Smooth muscle cell (in vitro differentiated cells): ENCODE results near the gene CDK5. TPM values are rescaled to one million over a fixed set of nuclear protein-coding genes. Genes with fewer than 3 reads are reported as not detected.

ENCODE experiments used
- DNase-seq: peaks from one replicate; lab custom pipeline; 2025; ENCODE audit not compliant: unreplicated experiment; lab: John Stamatoyannopoulos, UW
- H2AFZ ChIP-seq: fragments of 200-600 bp; sonication (generic); 2 replicates; pipeline ENCODE4 v1.6.0; 2016; ENCODE audit warnings: antibody characterized with exemption, low read depth, mild to moderate bottlenecking
- H3F3A ChIP-seq: fragments of 200-600 bp; sonication (generic); 2 replicates; pipeline ENCODE4 v1.6.0; 2017; ENCODE audit warnings: antibody characterized with exemption, low read depth
- H3K27ac ChIP-seq: fragments of 200-600 bp; sonication (generic); 2 replicates; pipeline ENCODE4 v1.5.1; 2016; ENCODE audit warnings: low read depth, mild to moderate bottlenecking
- H3K27me3 ChIP-seq: fragments of 200-600 bp; sonication (generic); 2 replicates; pipeline ENCODE4 v1.6.1; 2016; ENCODE audit warnings: low read depth, mild to moderate bottlenecking
- H3K36me3 ChIP-seq: fragments of 200-600 bp; sonication (generic); 2 replicates; pipeline ENCODE4 v1.5.1; 2016; ENCODE audit warnings: low read depth
- H3K4me1 ChIP-seq: fragments of 200-600 bp; sonication (generic); 2 replicates; pipeline ENCODE4 v1.5.1; 2016; ENCODE audit warnings: low read depth
- H3K4me2 ChIP-seq: fragments of 200-600 bp; sonication (generic); 2 replicates; pipeline ENCODE4 v1.6.0; 2016; ENCODE audit warnings: mild to moderate bottlenecking
- H3K4me3 ChIP-seq: fragments of 200-600 bp; sonication (generic); 2 replicates; pipeline ENCODE4 v1.5.1; 2016; ENCODE audit warnings: mild to moderate bottlenecking
- H3K79me2 ChIP-seq: fragments of 200-600 bp; sonication (generic); 2 replicates; pipeline ENCODE4 v1.6.0; 2016; ENCODE audit warnings: low read depth, mild to moderate bottlenecking
- H3K9ac ChIP-seq: fragments of 200-600 bp; sonication (generic); 2 replicates; pipeline ENCODE4 v1.6.0; 2016; ENCODE audit warnings: low read depth
- H3K9me3 ChIP-seq: fragments of 200-600 bp; sonication (generic); replicated peaks from 2 replicates; pipeline ENCODE4 v1.5.1; 2016; ENCODE audit warnings: low read depth
- H4K20me1 ChIP-seq: fragments of 200-600 bp; sonication (generic); 2 replicates; pipeline ENCODE4 v1.6.0; 2016; ENCODE audit warnings: low read depth
- CTCF ChIP-seq: fragments of 200-600 bp; sonication (generic); IDR thresholded peaks from 2 replicates; pipeline ENCODE4 v1.5.1; 2017; ENCODE audit warnings: borderline replicate concordance, mild to moderate bottlenecking, antibody characterized with exemption; ENCODE audit not compliant: insufficient read depth, poor library complexity, severe bottlenecking
- WGBS: methylation state at CpG from one replicate; pipeline ENCODE4 v1.1.7; 2016; ENCODE audit warnings: low lambda C conversion rate; 5-methylcytosine and 5-hydroxymethylcytosine counted together
- polyA plus RNA-seq: library from polyadenylated mRNA; unstranded; fragments of >200 nt; fragmentation: Nextera tagmentation; extraction: Ambion mirVana; gene quantifications from 2 replicates; pipeline ENCODE4 v1.2.1, GENCODE V29; 2016
- total RNA-seq: library from RNA; depleted of rRNA; stranded (reverse); fragments of >200 nt; gene quantifications from 2 replicates; pipeline ENCODE4 v1.2.3, GENCODE V29; 2014

CDK5 gene
- total and polyA plus RNA-seq, 2 experiments from 2014 or later, result 22.1 to 36.4 TPM

- no peak for TF ChIP-seq CTCF
- no peak overlapping the region for H3K9ac ChIP-seq
- H3K27ac ChIP-seq, result no peak overlapping the region
- H2AFZ ChIP-seq, result no peak overlapping the region
- H3K4me1 ChIP-seq, result no peaks in the 10 kb centered on the region
- no peaks in the 10 kb centered on the region for H3K36me3 ChIP-seq
- no peak overlapping the region for H3K4me3 ChIP-seq
- no peaks in the 10 kb centered on the region for H3K27me3 ChIP-seq
- DNase-seq, result no peak
- peaks cover 18% of the 10 kb centered on the region for H3K79me2 ChIP-seq
- H3K9me3 ChIP-seq, result no peaks in the 10 kb centered on the region
- H4K20me1 ChIP-seq, result no peaks in the 10 kb centered on the region
- no peak overlapping the region for H3K4me2 ChIP-seq
- 96% methylated on average over 21 of the region's 21 CpGs for WGBS
- peaks cover 12% of the 10 kb centered on the region for H3F3A ChIP-seq
These were observed 23.2 kb downstream of the CDK5 start for GRCh38 chr7:151034312-151035025.

- H3F3A ChIP-seq, result peaks cover 11% of the 10 kb centered on the region
- H3K9me3 ChIP-seq, result no peaks in the 10 kb centered on the region
- H3K36me3 ChIP-seq, result no peaks in the 10 kb centered on the region
- no peak for TF ChIP-seq CTCF
- H4K20me1 ChIP-seq, result no peaks in the 10 kb centered on the region
- H2AFZ ChIP-seq, result no peak overlapping the region
- peaks cover 22% of the 10 kb centered on the region for H3K79me2 ChIP-seq
- H3K4me3 ChIP-seq, result no peak overlapping the region
- no peaks in the 10 kb centered on the region for H3K27me3 ChIP-seq
- DNase-seq, result no peak
- H3K4me1 ChIP-seq, result peaks cover 3% of the 10 kb centered on the region
- WGBS, result 95% methylated on average over 5 of the region's 5 CpGs
- H3K4me2 ChIP-seq, result no peak overlapping the region
- H3K9ac ChIP-seq, result no peak overlapping the region
- H3K27ac ChIP-seq, result no peak overlapping the region
These were observed 23.8 kb downstream of the CDK5 start for GRCh38 chr7:151033864-151034249.

GRCh38 chr7:151032936-151033863 lies 24.5 kb downstream of the CDK5 start:
- Histone ChIP-seq H3K4me3 (no peak overlapping the region), H3F3A (peaks cover 5% of the 10 kb centered on the region), H3K4me1 (peaks cover 3% of the 10 kb centered on the region), H2AFZ (no peak overlapping the region), H3K79me2 (peaks cover 22% of the 10 kb centered on the region), H4K20me1 (no peaks in the 10 kb centered on the region), H3K27me3 (no peaks in the 10 kb centered on the region), H3K4me2 (no peak overlapping the region), H3K36me3 (no peaks in the 10 kb centered on the region), H3K9me3 (no peaks in the 10 kb centered on the region), H3K9ac (no peak overlapping the region), H3K27ac (no peak overlapping the region)
- TF ChIP-seq CTCF, result no peak
- WGBS, result 90% methylated on average over 17 of the region's 17 CpGs
- no peak for DNase-seq
